ENCODE measurements around the gene ABCC6. TPM values are rescaled to one million over a fixed set of nuclear protein-coding genes. Genes with fewer than 3 reads are reported as not detected.

Gene ABCC6
- total RNA-seq, 2 donors from 2014 or later: 10.4 to 14.5 TPM

DNA sequence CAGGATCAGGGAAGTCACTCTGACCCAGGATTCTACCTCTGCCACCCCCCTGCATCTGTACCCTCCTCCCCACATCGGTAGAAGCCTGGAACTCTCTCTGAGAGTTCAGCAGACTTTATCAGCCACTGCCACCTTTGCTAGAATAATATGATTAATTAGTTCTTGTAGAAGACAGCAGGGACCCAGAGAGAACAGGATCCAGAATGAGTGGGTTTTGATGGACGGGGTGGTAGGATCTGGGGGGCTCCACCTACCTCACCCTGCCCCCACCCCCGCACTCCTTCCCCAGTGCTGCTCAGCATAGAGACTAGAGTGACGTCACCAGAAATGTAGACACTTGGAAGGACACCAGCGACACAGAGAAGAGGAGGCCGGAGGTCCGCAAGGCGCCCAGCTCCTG is 33.5 kb downstream of the ABCC6 start:
- H3K4me3 ChIP-seq: no peak overlapping the region
- no peaks in the 10 kb centered on the region for H3K4me1 ChIP-seq
- H3K27me3 ChIP-seq: no peaks in the 10 kb centered on the region
- intact Hi-C loops (cut with DNase I): no loop called here
- no peak for DNase-seq
- H3K9ac ChIP-seq (ENCODE audit: low read depth in 2 of 2, low read length in 2 of 2): no peak overlapping the region
- no peak overlapping the region for H3K27ac ChIP-seq
- no peaks in the 10 kb centered on the region for H3K9me3 ChIP-seq
- H3K36me3 ChIP-seq: no peaks in the 10 kb centered on the region
- TF ChIP-seq, protein P1, sequence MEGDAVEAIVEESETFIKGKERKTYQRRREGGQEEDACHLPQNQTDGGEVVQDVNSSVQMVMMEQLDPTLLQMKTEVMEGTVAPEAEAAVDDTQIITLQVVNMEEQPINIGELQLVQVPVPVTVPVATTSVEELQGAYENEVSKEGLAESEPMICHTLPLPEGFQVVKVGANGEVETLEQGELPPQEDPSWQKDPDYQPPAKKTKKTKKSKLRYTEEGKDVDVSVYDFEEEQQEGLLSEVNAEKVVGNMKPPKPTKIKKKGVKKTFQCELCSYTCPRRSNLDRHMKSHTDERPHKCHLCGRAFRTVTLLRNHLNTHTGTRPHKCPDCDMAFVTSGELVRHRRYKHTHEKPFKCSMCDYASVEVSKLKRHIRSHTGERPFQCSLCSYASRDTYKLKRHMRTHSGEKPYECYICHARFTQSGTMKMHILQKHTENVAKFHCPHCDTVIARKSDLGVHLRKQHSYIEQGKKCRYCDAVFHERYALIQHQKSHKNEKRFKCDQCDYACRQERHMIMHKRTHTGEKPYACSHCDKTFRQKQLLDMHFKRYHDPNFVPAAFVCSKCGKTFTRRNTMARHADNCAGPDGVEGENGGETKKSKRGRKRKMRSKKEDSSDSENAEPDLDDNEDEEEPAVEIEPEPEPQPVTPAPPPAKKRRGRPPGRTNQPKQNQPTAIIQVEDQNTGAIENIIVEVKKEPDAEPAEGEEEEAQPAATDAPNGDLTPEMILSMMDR (IDR thresholded peaks at IDR 0.05): no peak

DNA sequence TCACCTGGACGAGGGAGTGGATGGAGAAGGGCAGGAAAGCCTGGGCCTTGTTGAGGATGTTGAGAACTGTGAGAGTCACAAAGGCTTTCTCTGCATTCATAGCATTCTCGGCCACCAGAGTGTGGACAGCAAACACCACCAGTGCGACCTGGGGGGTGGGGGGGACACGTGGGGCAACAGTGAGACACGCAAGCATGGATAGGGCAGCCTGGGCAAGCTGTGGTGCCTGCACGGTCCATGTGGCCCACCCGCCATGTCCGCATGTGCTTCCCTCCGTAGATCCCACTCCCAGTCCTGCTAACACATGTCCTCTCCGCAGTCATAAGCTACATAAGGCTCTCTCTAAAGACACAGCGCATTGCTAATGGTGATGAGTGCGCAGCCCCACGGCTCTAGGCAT is 34.5 kb downstream of the ABCC6 start:
- H3K4me3 ChIP-seq: no peak overlapping the region

DNA sequence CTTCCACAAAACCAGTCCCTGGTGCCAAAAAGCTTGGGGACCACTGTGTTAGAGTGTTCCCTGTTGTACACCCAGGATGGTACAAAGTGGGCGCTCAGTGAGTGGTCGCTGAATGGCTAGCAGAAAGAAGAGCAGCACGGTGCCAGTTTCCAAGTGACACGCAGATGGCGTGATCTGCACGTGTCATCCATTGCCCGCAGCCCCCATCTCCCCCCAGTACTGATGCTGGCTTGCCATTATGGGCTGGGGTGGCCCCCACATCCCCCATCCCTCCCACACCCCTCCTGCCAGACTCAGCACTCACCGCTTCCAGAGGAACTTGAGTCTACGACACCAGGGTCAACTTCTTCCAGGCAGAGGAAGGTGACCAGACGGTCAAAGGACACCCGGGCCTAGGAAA is 36.5 kb downstream of the ABCC6 start:
- H3K4me1 ChIP-seq: no peaks in the 10 kb centered on the region
- TF ChIP-seq, protein P1 (IDR thresholded peaks at IDR 0.05): no peak
- no peaks in the 10 kb centered on the region for H3K36me3 ChIP-seq
- intact Hi-C loops (cut with DNase I): no loop called here
- no peaks in the 10 kb centered on the region for H3K9me3 ChIP-seq
- no peak overlapping the region for H3K4me3 ChIP-seq
- DNase-seq: no peak
- no peaks in the 10 kb centered on the region for H3K27me3 ChIP-seq
- H3K9ac ChIP-seq (ENCODE audit: low read depth in 2 of 2, low read length in 2 of 2): no peak overlapping the region
- no peak overlapping the region for H3K27ac ChIP-seq

More for the DNA sequence above, 34.5 kb downstream of the ABCC6 start:
- TF ChIP-seq, protein P1 (IDR thresholded peaks at IDR 0.05): no peak
- no peaks in the 10 kb centered on the region for H3K9me3 ChIP-seq
- no peaks in the 10 kb centered on the region for H3K27me3 ChIP-seq
- H3K36me3 ChIP-seq: no peaks in the 10 kb centered on the region
- no peaks in the 10 kb centered on the region for H3K4me1 ChIP-seq
- H3K27ac ChIP-seq: no peak overlapping the region
- intact Hi-C loops (cut with DNase I): no loop called here
- H3K9ac ChIP-seq (ENCODE audit: low read depth in 2 of 2, low read length in 2 of 2): no peak overlapping the region
- no peak for DNase-seq

DNA sequence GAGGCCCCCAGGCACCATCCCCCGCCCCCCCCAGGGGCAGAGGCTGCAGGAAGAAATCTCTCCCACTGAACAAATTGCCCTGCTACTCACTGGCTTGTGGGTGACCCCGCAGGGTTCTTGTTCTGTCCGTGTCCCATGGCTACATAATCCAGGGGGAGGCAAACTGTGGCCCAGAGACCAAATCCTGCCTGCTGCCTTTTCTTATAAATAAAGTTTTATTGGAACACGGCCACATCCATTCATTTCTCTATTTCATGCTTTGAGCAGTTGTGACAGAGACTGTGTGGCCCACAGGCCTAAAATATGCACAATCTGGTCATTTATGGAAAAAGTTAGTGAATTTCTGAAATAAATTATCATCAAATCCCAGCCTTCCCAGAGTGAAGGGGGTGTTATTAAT is 38.2 kb downstream of the ABCC6 start:
- intact Hi-C loops (cut with DNase I): no loop called here
- no peak for DNase-seq
- TF ChIP-seq, protein P1 (IDR thresholded peaks at IDR 0.05): no peak

DNA sequence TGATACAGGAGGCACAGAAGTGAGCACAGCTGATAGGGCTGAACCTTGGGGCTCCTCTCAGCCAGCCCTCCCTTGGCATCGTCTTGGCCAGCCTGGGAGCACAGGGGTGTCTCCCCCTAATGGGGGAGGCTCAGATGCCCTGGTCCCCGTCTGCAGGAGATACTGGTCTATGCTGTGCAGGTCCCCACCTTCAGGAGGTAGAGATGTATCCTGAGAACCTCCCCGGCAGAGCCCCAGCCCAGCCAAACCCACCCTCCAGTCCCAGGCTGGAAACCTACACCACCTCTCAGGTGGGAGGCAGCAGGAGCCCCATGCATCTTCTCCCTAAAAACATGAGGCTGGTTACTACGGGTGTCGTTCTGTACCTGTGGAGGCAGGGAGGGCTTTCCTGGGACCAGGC is 38.7 kb downstream of the ABCC6 start:
- Histone ChIP-seq H3K9me3 (no peaks in the 10 kb centered on the region), H3K9ac (ENCODE audit: low read depth in 2 of 2, low read length in 2 of 2) (no peak overlapping the region), H3K27me3 (no peaks in the 10 kb centered on the region), H3K4me1 (no peaks in the 10 kb centered on the region), H3K36me3 (no peaks in the 10 kb centered on the region), H3K4me3 (no peak overlapping the region), H3K27ac (no peak overlapping the region)
- intact Hi-C loops (cut with DNase I): no loop called here
- no peak for DNase-seq
- TF ChIP-seq, protein P1 (IDR thresholded peaks at IDR 0.05): no peak

More for the DNA sequence above, 38.2 kb downstream of the ABCC6 start:
- Histone ChIP-seq H3K36me3 (no peaks in the 10 kb centered on the region), H3K9ac (ENCODE audit: low read depth in 2 of 2, low read length in 2 of 2) (no peak overlapping the region), H3K27me3 (no peaks in the 10 kb centered on the region), H3K4me1 (no peaks in the 10 kb centered on the region), H3K9me3 (no peaks in the 10 kb centered on the region), H3K27ac (no peak overlapping the region), H3K4me3 (no peak overlapping the region)

DNA sequence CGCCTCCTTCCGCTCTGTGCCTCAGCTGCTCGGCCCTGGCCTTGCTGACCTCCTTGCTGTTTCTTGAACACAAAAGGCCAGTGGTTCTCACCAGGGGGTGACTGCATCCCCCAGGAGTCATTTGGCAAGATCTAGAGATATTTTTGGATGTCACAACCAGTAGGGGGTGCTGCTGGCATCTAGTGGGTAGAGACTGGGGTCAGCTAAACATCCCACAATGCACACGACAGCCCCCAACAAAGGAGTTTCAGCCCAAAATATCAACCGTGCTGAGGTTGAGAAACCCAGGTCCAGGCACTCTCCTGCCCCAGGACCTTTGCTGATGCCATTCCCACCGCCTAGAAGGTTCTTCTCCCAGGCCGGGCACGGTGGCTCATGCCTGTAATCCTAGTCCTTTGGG is 39.7 kb downstream of the ABCC6 start:
- Histone ChIP-seq H3K9me3 (no peaks in the 10 kb centered on the region), H3K4me1 (no peaks in the 10 kb centered on the region), H3K9ac (ENCODE audit: low read depth in 2 of 2, low read length in 2 of 2) (no peak overlapping the region), H3K27me3 (no peaks in the 10 kb centered on the region), H3K4me3 (no peak overlapping the region), H3K27ac (no peak overlapping the region), H3K36me3 (no peaks in the 10 kb centered on the region)
- TF ChIP-seq, protein P1 (IDR thresholded peaks at IDR 0.05): no peak
- intact Hi-C loops (cut with DNase I): no loop called here
- no peak for DNase-seq

Measured in colonic mucosa (tissue), 4 donors.